LNCAP (cell line): ENCODE measurements around the gene PEX12.

Experiments used
- TF ChIP-seq, protein P1 (sequence below): fragments of 450-650 bp; IDR thresholded peaks from 2 replicates; pipeline ENCODE4 v1.5.1; 2017; ENCODE audit warnings: mild to moderate bottlenecking

PEX12 gene

GRCh38 chr17:35596072-35596471 lies 17.7 kb upstream of the PEX12 start:
- TF ChIP-seq, protein P1, sequence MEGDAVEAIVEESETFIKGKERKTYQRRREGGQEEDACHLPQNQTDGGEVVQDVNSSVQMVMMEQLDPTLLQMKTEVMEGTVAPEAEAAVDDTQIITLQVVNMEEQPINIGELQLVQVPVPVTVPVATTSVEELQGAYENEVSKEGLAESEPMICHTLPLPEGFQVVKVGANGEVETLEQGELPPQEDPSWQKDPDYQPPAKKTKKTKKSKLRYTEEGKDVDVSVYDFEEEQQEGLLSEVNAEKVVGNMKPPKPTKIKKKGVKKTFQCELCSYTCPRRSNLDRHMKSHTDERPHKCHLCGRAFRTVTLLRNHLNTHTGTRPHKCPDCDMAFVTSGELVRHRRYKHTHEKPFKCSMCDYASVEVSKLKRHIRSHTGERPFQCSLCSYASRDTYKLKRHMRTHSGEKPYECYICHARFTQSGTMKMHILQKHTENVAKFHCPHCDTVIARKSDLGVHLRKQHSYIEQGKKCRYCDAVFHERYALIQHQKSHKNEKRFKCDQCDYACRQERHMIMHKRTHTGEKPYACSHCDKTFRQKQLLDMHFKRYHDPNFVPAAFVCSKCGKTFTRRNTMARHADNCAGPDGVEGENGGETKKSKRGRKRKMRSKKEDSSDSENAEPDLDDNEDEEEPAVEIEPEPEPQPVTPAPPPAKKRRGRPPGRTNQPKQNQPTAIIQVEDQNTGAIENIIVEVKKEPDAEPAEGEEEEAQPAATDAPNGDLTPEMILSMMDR, result no peak

DNA sequence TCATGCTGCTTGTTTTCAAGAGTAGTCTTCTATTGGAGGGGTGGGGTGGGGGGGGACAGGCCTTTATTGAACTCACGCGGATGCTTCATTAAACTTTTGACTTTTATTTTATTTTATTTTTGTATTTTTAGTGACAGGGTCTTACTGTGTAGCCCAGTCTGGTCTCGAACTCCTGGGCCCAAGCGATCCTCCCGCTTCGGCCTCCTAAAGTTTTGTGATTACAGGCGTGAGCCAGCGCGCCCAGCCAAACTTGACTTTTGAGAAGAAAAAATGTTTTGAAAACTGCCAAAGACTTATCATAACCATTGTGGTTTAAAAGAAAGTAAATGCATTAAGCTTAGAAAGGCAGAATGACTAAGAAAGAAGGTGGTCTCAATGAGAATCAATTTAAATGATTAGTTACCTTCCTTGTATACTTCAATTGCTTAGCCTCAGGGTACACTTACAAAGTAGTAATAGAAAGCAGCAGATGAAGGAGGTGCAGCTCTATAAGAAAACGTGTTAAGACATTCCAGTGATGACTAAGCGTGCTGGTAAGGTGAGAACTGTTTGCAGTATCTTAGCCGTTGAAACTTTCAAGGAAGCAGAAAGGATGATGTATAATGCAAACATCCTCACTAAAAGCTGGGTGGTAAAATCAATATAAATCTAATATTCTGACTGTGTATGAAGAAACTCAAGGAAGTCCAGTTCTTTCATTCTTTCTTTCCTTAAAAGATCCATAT lies 10.0 kb upstream of the PEX12 start:
- TF ChIP-seq, protein P1, result no peak

DNA sequence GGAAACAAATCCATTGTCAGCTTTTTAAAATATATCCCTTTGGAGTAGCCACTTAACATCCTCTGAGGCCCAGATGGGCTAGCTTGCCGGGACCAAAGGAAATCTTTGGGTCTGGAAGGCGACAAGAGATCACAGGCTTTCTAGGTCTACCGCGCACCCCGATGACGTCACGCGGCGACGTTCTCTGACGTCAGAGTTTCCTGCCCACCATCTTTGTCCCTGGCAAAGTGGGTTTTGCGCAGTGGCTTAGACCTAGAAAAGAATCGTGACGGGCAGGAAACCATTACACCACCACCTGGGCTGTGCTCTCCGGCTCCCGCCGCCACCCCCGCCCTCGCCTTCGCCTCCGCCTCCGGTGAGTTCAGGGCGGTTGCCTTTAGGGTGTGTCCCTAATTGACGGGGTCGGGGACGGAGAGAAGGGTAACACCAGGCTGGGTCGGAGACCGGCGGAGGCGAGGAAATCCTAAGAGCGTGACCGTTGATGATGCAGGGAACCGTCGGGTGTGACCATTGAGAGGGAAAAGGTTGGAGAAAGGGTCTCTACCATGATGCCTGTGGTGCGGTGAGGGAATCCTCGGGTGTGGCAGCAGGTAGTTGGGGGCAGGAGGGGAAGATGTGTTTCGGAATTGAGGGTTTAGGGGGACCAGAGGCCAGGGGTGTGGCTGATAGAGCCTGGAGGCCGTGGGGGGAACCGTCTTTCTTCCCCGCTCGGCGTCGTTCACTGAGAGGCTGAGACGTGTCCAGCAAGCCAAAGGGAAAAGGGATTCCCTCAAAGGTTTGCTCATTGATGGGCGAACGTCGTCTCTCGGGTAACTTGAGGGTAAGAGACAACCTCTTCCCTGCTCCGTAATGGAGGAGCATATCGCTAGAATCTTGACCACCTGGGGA lies 8.9 kb upstream of the PEX12 start, which contains the start of gene AP2B1:
TSS of gene AP2B1 (plus strand) at position 249 of the 888 bp plus-strand sequence. CDS start 6,709 bp downstream, outside the sequence.
- TF ChIP-seq, protein P1, result no peak

DNA sequence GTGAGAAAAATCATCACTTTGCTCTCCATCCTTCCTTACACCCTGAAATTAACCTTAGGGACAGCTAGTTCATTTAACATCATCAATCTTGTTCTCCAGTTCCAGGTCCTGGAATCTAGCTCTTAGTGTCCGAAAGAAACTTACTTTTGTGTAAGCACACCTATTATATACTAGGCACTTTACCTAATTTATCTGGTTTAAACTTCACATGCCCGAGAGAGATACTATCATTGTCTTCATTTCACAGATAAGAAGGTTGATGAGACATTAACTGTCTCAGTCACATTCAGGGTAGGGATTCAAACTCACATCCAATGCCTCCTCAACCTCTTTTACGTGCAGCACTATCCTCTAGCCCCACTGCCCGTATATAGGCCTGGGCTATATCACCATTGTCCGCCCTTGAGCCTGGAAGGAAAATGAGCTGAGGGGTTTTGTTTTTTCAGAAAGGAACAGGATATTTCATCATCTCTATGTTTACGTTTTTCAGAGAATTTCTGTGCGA lies 8.2 kb upstream of the PEX12 start:
- TF ChIP-seq, protein P1, result no peak

GRCh38 chr17:35584061-35584460 lies 5.7 kb upstream of the PEX12 start:
- TF ChIP-seq, protein P1, result no peak

GRCh38 chr17:35578929-35579432 lies 610 bp upstream of the PEX12 start:
- TF ChIP-seq, protein P1, result no peak

- TF ChIP-seq, protein P1, result no peak
Measured at GRCh38 chr17:35577830-35578196, 558 bp downstream of the PEX12 start.
